NCI-H1105 treated with DMSO at 0.1 percent for 48 hours (cell line): ENCODE measurements around the gene TMEM63C.

Experiments
- DNase-seq: peaks from one replicate; lab custom pipeline; 2025; lab: John Stamatoyannopoulos, UW

The TMEM63C gene

GRCh38 chr14:77181603-77182437, at the start of gene TMEM63C:
TMEM63C (plus strand) TSS chr14:77181798; CDS start chr14:77218814, 37,016 bp downstream.
- DNase-seq = peak; percentile 96

GRCh38 chr14:77131871-77132486, 49.6 kb upstream of the TMEM63C start:
- DNase-seq = no peak

GRCh38 chr14:77133720-77134338, 47.8 kb upstream of the TMEM63C start:
- DNase-seq = no peak

GRCh38 chr14:77139022-77139421, 42.6 kb upstream of the TMEM63C start:
- no peak for DNase-seq

GRCh38 chr14:77139540-77140358, 41.8 kb upstream of the TMEM63C start:
- DNase-seq = peak; percentile 67

GRCh38 chr14:77140359-77141213, 41.0 kb upstream of the TMEM63C start:
- peak; percentile 54 for DNase-seq

- DNase-seq = peak; percentile 66
Measured at GRCh38 chr14:77141214-77142004, 40.2 kb upstream of the TMEM63C start, which contains the start of gene ZDHHC22. ZDHHC22 (minus strand) TSS chr14:77141791; CDS start chr14:77139738, 2,053 bp downstream.

GRCh38 chr14:77142005-77142800, 39.4 kb upstream of the TMEM63C start:
- no peak for DNase-seq

- no peak for DNase-seq
Measured at GRCh38 chr14:77143071-77143470, 38.5 kb upstream of the TMEM63C start.

- DNase-seq = no peak
Measured at GRCh38 chr14:77144412-77145115, 37.0 kb upstream of the TMEM63C start.

- DNase-seq = no peak
Measured at GRCh38 chr14:77145975-77146740, 35.4 kb upstream of the TMEM63C start.

GRCh38 chr14:77148510-77149231, 32.9 kb upstream of the TMEM63C start:
- peak; percentile 4 for DNase-seq

GRCh38 chr14:77151245-77151644, 30.4 kb upstream of the TMEM63C start:
- peak; percentile 59 for DNase-seq

GRCh38 chr14:77151918-77152588, 29.5 kb upstream of the TMEM63C start:
- peak; percentile 75 for DNase-seq

GRCh38 chr14:77153802-77154201, 27.8 kb upstream of the TMEM63C start:
- no peak for DNase-seq

- peak; percentile 16 for DNase-seq
Measured at GRCh38 chr14:77154421-77154820, 27.2 kb upstream of the TMEM63C start.

- DNase-seq = no peak
Measured at GRCh38 chr14:77155083-77155482, 26.5 kb upstream of the TMEM63C start.
